OCI-LY3 (cell line): ENCODE measurements around the gene SPARCL1.

Experiments used
- CTCF ChIP-seq: fragments of 200-600, 300-600 bp; sonication (generic); IDR thresholded peaks from 2 replicates; pipeline ENCODE4 v1.5.1; 2014; ENCODE audit warnings: antibody characterized with exemption, low read length, low read depth
- EZH2phosphoT487 ChIP-seq: fragments of 200-600 bp; shearing (Covaris generic); IDR thresholded peaks from 2 replicates; pipeline ENCODE4 v1.6.1; 2018; ENCODE audit warnings: antibody characterized with exemption, mixed run types, low read depth

DNA sequence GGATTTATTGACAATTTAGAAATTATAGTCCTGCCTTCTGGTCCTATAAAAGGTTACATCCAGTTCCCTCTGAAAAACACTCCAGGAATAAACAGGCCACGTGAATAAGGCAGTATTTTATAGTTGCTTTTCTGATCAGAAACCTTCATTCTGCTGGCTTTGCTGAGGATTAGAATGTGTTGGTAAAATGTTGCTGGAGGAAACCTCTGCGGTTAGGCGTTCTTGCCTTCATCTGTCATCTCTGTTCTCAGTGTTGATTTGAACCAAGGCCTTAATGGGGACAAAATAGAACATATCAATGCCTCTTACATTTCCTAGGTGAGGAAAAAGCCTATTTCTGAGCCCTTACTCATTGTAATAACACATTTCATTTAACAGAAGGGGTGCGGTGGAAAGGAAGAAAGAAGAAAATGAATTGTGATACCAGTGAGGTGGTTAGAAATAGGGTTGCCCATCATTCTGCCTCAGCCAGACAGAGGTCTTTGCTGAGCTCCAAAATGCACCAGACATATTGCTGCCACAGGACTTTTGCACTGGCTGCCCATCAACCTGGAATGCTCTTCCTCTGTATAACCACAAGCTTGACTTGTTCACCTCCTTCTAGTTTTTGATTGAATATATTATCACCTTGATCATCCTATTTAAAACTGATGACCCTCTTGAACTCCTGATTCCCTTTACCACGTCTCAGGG, 18.0 kb upstream of the SPARCL1 start:
- no peak for TF ChIP-seq CTCF
- TF ChIP-seq EZH2phosphoT487, result no peak
